HepG2 (cell line): ENCODE results near the gene IL6R. TPM values are rescaled to one million over a fixed set of nuclear protein-coding genes. Genes with fewer than 3 reads are reported as not detected.

Experiments used
- ARID5B ChIP-seq: IDR thresholded peaks from 2 replicates; pipeline ENCODE4 v1.4.0; 2020; ENCODE audit warnings: mild to moderate bottlenecking, missing genetic modification reagents
- ERF ChIP-seq: IDR thresholded peaks from 2 replicates; pipeline ENCODE4 v1.6.1; 2018; ENCODE audit warnings: missing biosample characterization, missing genetic modification reagents
- ETV6 ChIP-seq: sonication (generic); formaldehyde crosslinking; conservative IDR thresholded peaks from 2 replicates; pipeline ENCODE4 v1.4.0; 2020; ENCODE audit warnings: missing genetic modification reagents
- NFIC ChIP-seq: IDR thresholded peaks from 2 replicates; pipeline ENCODE4 v1.6.1; 2012; ENCODE audit warnings: mild to moderate bottlenecking, low read length, inconsistent platforms
- NR2F2 ChIP-seq: IDR thresholded peaks from 2 replicates; pipeline ENCODE4 v1.6.1; 2012; ENCODE audit warnings: low read depth, inconsistent platforms, borderline replicate concordance
- PCBP1 ChIP-seq: fragments of 200-400 bp; formaldehyde crosslinking; IDR thresholded peaks from 2 replicates; pipeline ENCODE4 v1.6.1; 2017; ENCODE audit warnings: mild to moderate bottlenecking, low read depth, low read length, borderline replicate concordance
- RBAK ChIP-seq: sonication (generic); formaldehyde crosslinking; IDR thresholded peaks from 2 replicates; pipeline ENCODE4 v1.5.1; 2020; ENCODE audit warnings: mild to moderate bottlenecking, missing genetic modification reagents
- RBFOX2 ChIP-seq: fragments of 200-400 bp; formaldehyde crosslinking; IDR thresholded peaks from 2 replicates; pipeline ENCODE4 v1.6.1; 2017; ENCODE audit warnings: low read depth, mild to moderate bottlenecking, low read length
- RBM39 ChIP-seq: fragments of 200-400 bp; formaldehyde crosslinking; IDR thresholded peaks from one replicate; pipeline ENCODE4 v1.6.1; 2018; ENCODE audit warnings: antibody characterized with exemption, mild to moderate bottlenecking, low read depth, low read length; ENCODE audit not compliant: poor library complexity, severe bottlenecking
- SCMH1 ChIP-seq: sonication (generic); formaldehyde crosslinking; IDR thresholded peaks from 2 replicates; pipeline ENCODE4 v1.9.0; 2021; ENCODE audit warnings: missing genetic modification reagents, mild to moderate bottlenecking, borderline replicate concordance
- SNAI1 ChIP-seq: sonication (generic); formaldehyde crosslinking; IDR thresholded peaks from 2 replicates; pipeline ENCODE4 v1.5.0; 2020; ENCODE audit warnings: mild to moderate bottlenecking, missing genetic modification reagents, borderline replicate concordance
- STAG1 ChIP-seq: sonication (generic); formaldehyde crosslinking; IDR thresholded peaks from 2 replicates; pipeline ENCODE4 v1.4.0; 2020; ENCODE audit warnings: missing genetic modification reagents
- SYNCRIP ChIP-seq: fragments of 200-400 bp; formaldehyde crosslinking; IDR thresholded peaks from 2 replicates; pipeline ENCODE4 v1.6.1; 2018; ENCODE audit warnings: mild to moderate bottlenecking, low read depth, low read length; ENCODE audit not compliant: insufficient read depth
- TP53 ChIP-seq: sonication (generic); formaldehyde crosslinking; conservative IDR thresholded peaks from 2 replicates; pipeline ENCODE4 v1.4.0; 2020; ENCODE audit warnings: missing genetic modification reagents
- ZFP82 ChIP-seq: sonication (generic); formaldehyde crosslinking; IDR thresholded peaks from 2 replicates; pipeline ENCODE4 v1.5.1; 2020; ENCODE audit warnings: mild to moderate bottlenecking, missing genetic modification reagents, borderline replicate concordance
- ZFY ChIP-seq: sonication (generic); formaldehyde crosslinking; IDR thresholded peaks from 2 replicates; pipeline ENCODE4 v1.4.0; 2020; ENCODE audit warnings: missing genetic modification reagents
- ZNF101 ChIP-seq: sonication (generic); formaldehyde crosslinking; IDR thresholded peaks from 2 replicates; pipeline ENCODE4 v1.4.0; 2020; ENCODE audit warnings: mild to moderate bottlenecking, low read depth, missing genetic modification reagents, borderline replicate concordance
- ZNF12 ChIP-seq: sonication (generic); formaldehyde crosslinking; IDR thresholded peaks from 2 replicates; pipeline ENCODE4 v1.5.0; 2020; ENCODE audit warnings: missing genetic modification reagents
- ZNF256 ChIP-seq: sonication (generic); formaldehyde crosslinking; conservative IDR thresholded peaks from 2 replicates; pipeline ENCODE4 v1.4.0; 2020; ENCODE audit warnings: missing genetic modification reagents
- ZNF382 ChIP-seq: sonication (generic); formaldehyde crosslinking; IDR thresholded peaks from 2 replicates; pipeline ENCODE4 v1.5.0; 2020; ENCODE audit warnings: missing genetic modification reagents, mild to moderate bottlenecking, borderline replicate concordance
- ZNF513 ChIP-seq: sonication (generic); formaldehyde crosslinking; conservative IDR thresholded peaks from 2 replicates; pipeline ENCODE4 v1.5.0; 2020; ENCODE audit warnings: missing genetic modification reagents
- ZNF772 ChIP-seq: sonication (generic); formaldehyde crosslinking; IDR thresholded peaks from 2 replicates; pipeline ENCODE4 v1.5.0; 2020; ENCODE audit warnings: mild to moderate bottlenecking, missing genetic modification reagents
- polyA plus RNA-seq, 8 experiments: library from polyadenylated mRNA; depleted of rRNA in 3 of 8; stranded (reverse) in 7 of 8; unstranded in 1 of 8; fragments of >200 nt; fragmentation: Illumina TruSeq in 4 of 8; extraction: Trizol in 4 of 8; gene quantifications; 2 replicates each; pipeline versions ENCODE4 v1.2.1 to v1.2.3, GENCODE V29; 2011 to 2016; ENCODE audit warnings: low read depth in 4 of 8, missing spikeins in 1 of 8, mixed read lengths in 1 of 8; ENCODE audit not compliant: insufficient read depth in 1 of 8
- total RNA-seq, 5 experiments: library from RNA; depleted of rRNA; stranded (reverse); fragments of >200 nt; fragmentation: Illumina TruSeq; extraction: Trizol; gene quantifications; 2 replicates each; pipeline ENCODE4 v1.2.3, GENCODE V29; 2016; ENCODE audit warnings: low read depth in 1 of 5
- TF ChIP-seq, protein P1 (sequence below): sonication (generic); formaldehyde crosslinking; IDR thresholded peaks from 2 replicates; pipeline ENCODE4 v1.8.1; 2023; ENCODE audit warnings: mild to moderate bottlenecking, moderate library complexity, missing genetic modification reagents

The IL6R gene
- total and polyA plus RNA-seq, 2 of the 13 experiments (the other 11 are each of a cell fraction or from before 2014, with no cell fraction given) = 5.0 to 24.5 TPM

DNA sequence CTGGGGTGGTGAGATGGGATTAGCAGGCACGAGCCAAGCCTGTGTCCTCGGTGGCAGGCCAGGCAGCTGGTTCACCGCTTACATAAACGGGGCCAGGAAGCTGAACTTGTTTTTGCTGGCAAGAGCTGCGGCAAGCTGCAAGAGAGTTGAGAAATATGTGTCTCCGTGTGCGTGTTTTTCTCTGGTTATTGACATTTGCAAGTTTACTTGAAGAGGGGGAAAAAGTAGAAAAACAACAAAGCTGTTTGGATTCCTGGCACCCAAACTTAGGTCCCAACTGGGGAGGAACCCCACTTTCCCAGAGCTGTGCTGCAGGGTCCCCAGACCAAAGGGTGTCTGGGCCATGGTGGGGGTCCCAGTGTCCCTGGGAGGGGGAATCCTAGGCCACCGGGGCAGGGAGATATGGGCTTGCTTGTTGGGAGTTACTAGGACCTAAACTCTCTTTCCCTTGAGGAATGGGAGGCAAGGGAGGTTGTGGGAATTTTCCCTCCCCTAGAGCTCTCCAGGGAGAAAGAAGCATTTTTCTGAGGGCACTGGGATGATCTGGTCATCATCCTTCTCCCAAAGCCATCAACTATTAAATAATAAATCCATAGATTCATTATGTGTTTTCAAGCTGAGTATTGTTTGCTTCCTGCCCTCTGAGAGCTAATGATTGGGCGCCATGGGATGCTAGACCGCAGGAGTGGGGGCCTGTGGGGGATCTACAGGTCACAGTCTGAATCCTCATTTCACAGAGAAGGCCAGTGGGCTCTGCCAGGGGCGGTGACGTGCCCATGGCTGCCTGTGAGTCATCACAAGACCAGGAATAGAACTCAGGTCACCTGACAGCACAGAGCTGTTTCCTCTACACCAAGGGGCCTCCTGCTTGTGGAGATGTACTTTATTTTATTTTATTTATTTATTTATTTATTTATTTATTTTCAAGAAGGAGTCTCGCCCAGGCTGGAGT lies 14.8 kb downstream of the IL6R start (continued):
- TF ChIP-seq ARID5B (peak; percentile 88), NR2F2 (no peak), SCMH1 (CRISPR knock-in tag) (no peak), RBM39 (no peak), NFIC (peak; percentile 17; the same call in 1 of the 2 replicates), SYNCRIP (no peak), RBFOX2 (no peak), ZNF772 (CRISPR knock-in tag) (peak; percentile 63; the same call in 1 of the 2 replicates), ZFP82 (CRISPR knock-in tag) (no peak; the same call in 1 of the 2 replicates), ZNF382 (CRISPR knock-in tag) (no peak), ZNF12 (0 out of 2 replicates have a peak, but pooled peaks have one; percentile 59), STAG1 (CRISPR knock-in tag) (0 out of 2 replicates have a peak, but pooled peaks have one; percentile 15), TP53 (CRISPR knock-in tag) (no peak; the same call in 1 of the 2 replicates), ZNF513 (CRISPR knock-in tag) (no peak), SNAI1 (CRISPR knock-in tag) (no peak), RBAK (CRISPR knock-in tag) (no peak), PCBP1 (no peak), ZNF256 (CRISPR knock-in tag) (no peak), ZNF101 (CRISPR knock-in tag) (no peak), ETV6 (no peak), ZFY (CRISPR knock-in tag) (peak; percentile 65), ERF (CRISPR knock-in tag) (peak; percentile 72; the same call in 1 of the 2 replicates)
- TF ChIP-seq, protein P1, sequence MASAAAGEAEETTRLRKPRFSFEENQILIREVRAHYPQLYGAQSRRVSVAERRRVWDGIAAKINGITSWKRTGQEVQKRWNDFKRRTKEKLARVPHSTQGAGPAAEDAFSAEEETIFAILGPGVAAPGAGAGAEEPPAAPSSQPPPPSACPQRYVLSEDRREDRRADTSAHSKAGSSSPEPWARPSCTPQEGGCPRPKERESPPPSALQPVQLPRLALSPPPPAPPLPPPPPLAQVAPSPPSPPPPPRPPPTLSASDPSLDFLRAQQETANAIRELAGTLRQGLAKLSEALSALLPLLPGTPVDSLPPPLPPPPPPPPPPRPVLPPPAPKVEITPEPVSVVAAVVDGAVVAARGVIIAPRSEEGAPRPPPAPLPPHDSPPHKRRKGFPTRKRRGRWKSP (CRISPR knock-in tag) = 0 out of 2 replicates have a peak, but pooled peaks have one; percentile 24
